Sigmoid colon (tissue), 7 donors: ENCODE measurements around the gene COX4I1. TPM values are rescaled to one million over a fixed set of nuclear protein-coding genes. Genes with fewer than 3 reads are reported as not detected.

Experiments
- DNase-seq: peaks from one replicate; pipeline ENCODE4 v3.0.0-alpha.2; 2019
- H3K27ac ChIP-seq, 4 donors: fragments of 200-600 bp; sonication (generic); one replicate each; pipeline ENCODE4 v1.5.1; 2016 to 2019; ENCODE audit warnings: mild to moderate bottlenecking in 1 of 4
- H3K27me3 ChIP-seq, 3 donors: fragments of 200-600 bp; sonication (generic); one replicate each; pipeline ENCODE4 v1.5.1; 2019; ENCODE audit warnings: mild to moderate bottlenecking in 1 of 3
- H3K36me3 ChIP-seq, 4 donors: fragments of 200-600 bp; sonication (generic); one replicate each; pipeline ENCODE4 v1.5.1; 2016 to 2019
- H3K4me1 ChIP-seq, 4 donors: fragments of 200-600 bp; sonication (generic); one replicate each; pipeline ENCODE4 v1.5.1; 2017 to 2019
- H3K4me3 ChIP-seq, 4 donors: fragments of 200-600 bp; sonication (generic); one replicate each; pipeline ENCODE4 v1.5.1; 2017 to 2019; ENCODE audit warnings: mild to moderate bottlenecking in 2 of 4, moderate library complexity in 1 of 4
- H3K9me3 ChIP-seq, 4 donors: fragments of 200-600 bp in 3 of 4; sonication (generic) in 3 of 4; one replicate each; pipeline versions ENCODE4 v1.5.1 to v1.6.1; 2013 to 2019
- CTCF ChIP-seq, 4 experiments: fragments of 450-650 bp in 3 of 4; fragments of 200-600 bp in 1 of 4; IDR thresholded peaks; one replicate each; pipeline ENCODE4 v1.5.1; 2016 to 2019; ENCODE audit warnings: antibody characterized with exemption in 4 of 4, mild to moderate bottlenecking in 3 of 4, moderate library complexity in 2 of 4
- EP300 ChIP-seq, 4 donors: sonication (generic); formaldehyde crosslinking; IDR thresholded peaks; one replicate each; pipeline ENCODE4 v1.6.1; 2017; ENCODE audit warnings: antibody characterized with exemption in 4 of 4
- POLR2A ChIP-seq, 2 donors: fragments of 450-650 bp; IDR thresholded peaks; one replicate each; pipeline ENCODE4 v1.6.1; 2016; ENCODE audit warnings: antibody characterized with exemption in 2 of 2, mild to moderate bottlenecking in 2 of 2, moderate library complexity in 2 of 2
- POLR2AphosphoS5 ChIP-seq, 4 donors: sonication (generic); formaldehyde crosslinking; IDR thresholded peaks; one replicate each; pipeline ENCODE4 v1.6.1; 2017; ENCODE audit warnings: antibody characterized with exemption in 4 of 4
- WGBS, 2 donors: extraction: QIAGEN DNeasy Blood & Tissue Kit; methylation state at CpG; one replicate each; pipeline ENCODE4 v1.1.7; 2013; 5-methylcytosine and 5-hydroxymethylcytosine counted together
- intact Hi-C: fragments of 100-400 bp; cut with DNase I; formaldehyde crosslinking; loops from one replicate; pipeline ENCODE4 v1.15.1; 2023
- polyA plus RNA-seq, 3 donors: library from polyadenylated mRNA; stranded (reverse); fragments of 200-250 nt; gene quantifications; one replicate each; pipeline ENCODE4 v1.2.3, GENCODE V29; 2013
- total RNA-seq, 4 donors: library from RNA; depleted of rRNA; stranded (reverse); fragments of >200 nt; gene quantifications; one replicate each; pipeline ENCODE4 v1.1.0, GENCODE V29; 2016
- donor health status: healthy with polysubstance abuse.
- donor health status: Bipolar disorder and iron deficiency.
- donor health status: healthy.

Gene COX4I1
- total and polyA plus RNA-seq, 7 donors: 700 to 1,922 (median 868) TPM

- Histone ChIP-seq H3K27ac (no peak overlapping the region), H3K4me1 (peaks cover 0 to 21% (median 10%) of the 10 kb centered on the region in 4 donors), H3K9me3 (no peaks in the 10 kb centered on the region), H3K27me3 (peaks cover 0 to 8% (median 4%) of the 10 kb centered on the region in 3 donors), H3K4me3 (no peak overlapping the region), H3K36me3 (no peaks in the 10 kb centered on the region)
- intact Hi-C loops: no loop called here
- 81 to 88% methylated on average over 20 of the region's 20 CpGs for WGBS, 2 donors
- TF ChIP-seq CTCF (IDR thresholded peaks at IDR 0.05) (no peak), POLR2A (IDR thresholded peaks at IDR 0.05) (no peak)
- DNase-seq: no peak
Observed at GRCh38 chr16:85824161-85825135, 25.0 kb downstream of the COX4I1 start.

- H3K27me3 ChIP-seq: peaks cover 0 to 8% (median 4%) of the 10 kb centered on the region in 3 donors
- no peak overlapping the region for H3K4me3 ChIP-seq
- TF ChIP-seq EP300 (IDR thresholded peaks at IDR 0.05): no peak
- no peak for TF ChIP-seq POLR2AphosphoS5 (IDR thresholded peaks at IDR 0.05)
- no peak for TF ChIP-seq POLR2A (IDR thresholded peaks at IDR 0.05)
- no peak for TF ChIP-seq CTCF (IDR thresholded peaks at IDR 0.05)
- no peaks in the 10 kb centered on the region for H3K9me3 ChIP-seq
- WGBS, 2 donors: 53 to 73% methylated on average over 9 of the region's 9 CpGs
- intact Hi-C loops: no loop called here
- no peak overlapping the region for H3K27ac ChIP-seq
- no peak for DNase-seq
- H3K36me3 ChIP-seq: no peaks in the 10 kb centered on the region
- H3K4me1 ChIP-seq: peaks cover 0 to 15% (median 10%) of the 10 kb centered on the region in 4 donors
Observed at GRCh38 chr16:85825326-85825725, 25.8 kb downstream of the COX4I1 start.

- no peaks in the 10 kb centered on the region for H3K27me3 ChIP-seq
- no peak overlapping the region for H3K4me3 ChIP-seq
- H3K4me1 ChIP-seq: peaks cover 0 to 12% (median 10%) of the 10 kb centered on the region in 4 donors
- H3K36me3 ChIP-seq: no peaks in the 10 kb centered on the region
- intact Hi-C loops: no loop called here
- TF ChIP-seq EP300 (IDR thresholded peaks at IDR 0.05) (no peak), POLR2AphosphoS5 (IDR thresholded peaks at IDR 0.05) (no peak), CTCF (IDR thresholded peaks at IDR 0.05) (no peak), POLR2A (IDR thresholded peaks at IDR 0.05) (no peak)
- 89 to 92% methylated on average over 16 of the region's 16 CpGs for WGBS, 2 donors
- H3K27ac ChIP-seq: no peak overlapping the region
- H3K9me3 ChIP-seq: no peaks in the 10 kb centered on the region
- DNase-seq: no peak
Observed at GRCh38 chr16:85826686-85827247, 27.3 kb downstream of the COX4I1 start.

GRCh38 chr16:85828166-85828565 is 28.7 kb downstream of the COX4I1 start:
- H3K36me3 ChIP-seq: no peaks in the 10 kb centered on the region
- H3K4me3 ChIP-seq: no peak overlapping the region
- no peak overlapping the region for H3K27ac ChIP-seq
- TF ChIP-seq POLR2A (IDR thresholded peaks at IDR 0.05) (no peak), POLR2AphosphoS5 (IDR thresholded peaks at IDR 0.05) (no peak), CTCF (IDR thresholded peaks at IDR 0.05) (no peak), EP300 (IDR thresholded peaks at IDR 0.05) (no peak)
- intact Hi-C loops: no loop called here
- WGBS, 2 donors: 81 to 88% methylated on average over 9 of the region's 9 CpGs
- H3K9me3 ChIP-seq: no peaks in the 10 kb centered on the region
- peaks cover 0 to 12% (median 10%) of the 10 kb centered on the region in 4 donors for H3K4me1 ChIP-seq
- H3K27me3 ChIP-seq: peaks cover 0 to 8% (median 0%) of the 10 kb centered on the region in 3 donors
- DNase-seq: no peak
